ENCODE results near the gene MAPK6. TPM values are rescaled to one million over a fixed set of nuclear protein-coding genes. Genes with fewer than 3 reads are reported as not detected.

The MAPK6 gene
- total RNA-seq, 3 donors from 2014 or later = 47.6 to 86.8 (median 73.9) TPM

- intact Hi-C loops (cut with DNase I, micrococcal nuclease) = no loop called here
- ATAC-seq (no peak), DNase-seq (no peak)
- Histone ChIP-seq H3K36me3 (ENCODE audit: low read depth) (peaks cover 5% of the 10 kb centered on the region), H3K4me3 (no peak overlapping the region), H3K9me3 (no peaks in the 10 kb centered on the region), H3K4me1 (ENCODE audit: low read depth) (no peaks in the 10 kb centered on the region)
- TF ChIP-seq, protein P1, sequence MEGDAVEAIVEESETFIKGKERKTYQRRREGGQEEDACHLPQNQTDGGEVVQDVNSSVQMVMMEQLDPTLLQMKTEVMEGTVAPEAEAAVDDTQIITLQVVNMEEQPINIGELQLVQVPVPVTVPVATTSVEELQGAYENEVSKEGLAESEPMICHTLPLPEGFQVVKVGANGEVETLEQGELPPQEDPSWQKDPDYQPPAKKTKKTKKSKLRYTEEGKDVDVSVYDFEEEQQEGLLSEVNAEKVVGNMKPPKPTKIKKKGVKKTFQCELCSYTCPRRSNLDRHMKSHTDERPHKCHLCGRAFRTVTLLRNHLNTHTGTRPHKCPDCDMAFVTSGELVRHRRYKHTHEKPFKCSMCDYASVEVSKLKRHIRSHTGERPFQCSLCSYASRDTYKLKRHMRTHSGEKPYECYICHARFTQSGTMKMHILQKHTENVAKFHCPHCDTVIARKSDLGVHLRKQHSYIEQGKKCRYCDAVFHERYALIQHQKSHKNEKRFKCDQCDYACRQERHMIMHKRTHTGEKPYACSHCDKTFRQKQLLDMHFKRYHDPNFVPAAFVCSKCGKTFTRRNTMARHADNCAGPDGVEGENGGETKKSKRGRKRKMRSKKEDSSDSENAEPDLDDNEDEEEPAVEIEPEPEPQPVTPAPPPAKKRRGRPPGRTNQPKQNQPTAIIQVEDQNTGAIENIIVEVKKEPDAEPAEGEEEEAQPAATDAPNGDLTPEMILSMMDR (IDR thresholded peaks at IDR 0.05) = no peak
These were observed 39.0 kb downstream of the MAPK6 start for GRCh38 chr15:52057996-52058395.

DNA sequence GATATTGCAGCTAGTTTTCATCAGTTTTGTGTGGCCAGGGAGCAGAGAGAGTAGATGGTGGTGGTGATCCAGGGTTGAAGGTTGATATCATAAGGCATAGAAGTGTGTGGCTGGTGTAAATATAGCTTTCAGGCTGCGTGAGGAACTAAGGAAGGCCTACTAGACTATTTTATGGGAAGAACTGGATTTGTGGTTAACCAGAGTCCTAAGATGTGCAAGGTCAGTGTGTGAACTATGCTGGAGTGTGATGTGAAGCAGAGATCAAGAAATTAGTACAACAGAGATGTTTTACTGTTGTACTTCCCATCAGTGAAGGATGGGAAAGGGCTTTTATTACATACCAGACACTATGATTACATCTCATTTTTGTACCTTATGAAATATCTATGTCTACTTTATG is 41.5 kb downstream of the MAPK6 start:
- no peaks in the 10 kb centered on the region for H3K9me3 ChIP-seq
- H3K4me1 ChIP-seq (ENCODE audit: low read depth) = no peaks in the 10 kb centered on the region
- intact Hi-C loops (cut with DNase I, micrococcal nuclease) = no loop called here
- H3K36me3 ChIP-seq (ENCODE audit: low read depth) = peaks cover 5% of the 10 kb centered on the region
- no peak for DNase-seq
- TF ChIP-seq, protein P1 (IDR thresholded peaks at IDR 0.05) = no peak
- no peak for ATAC-seq
- no peak overlapping the region for H3K4me3 ChIP-seq

DNA sequence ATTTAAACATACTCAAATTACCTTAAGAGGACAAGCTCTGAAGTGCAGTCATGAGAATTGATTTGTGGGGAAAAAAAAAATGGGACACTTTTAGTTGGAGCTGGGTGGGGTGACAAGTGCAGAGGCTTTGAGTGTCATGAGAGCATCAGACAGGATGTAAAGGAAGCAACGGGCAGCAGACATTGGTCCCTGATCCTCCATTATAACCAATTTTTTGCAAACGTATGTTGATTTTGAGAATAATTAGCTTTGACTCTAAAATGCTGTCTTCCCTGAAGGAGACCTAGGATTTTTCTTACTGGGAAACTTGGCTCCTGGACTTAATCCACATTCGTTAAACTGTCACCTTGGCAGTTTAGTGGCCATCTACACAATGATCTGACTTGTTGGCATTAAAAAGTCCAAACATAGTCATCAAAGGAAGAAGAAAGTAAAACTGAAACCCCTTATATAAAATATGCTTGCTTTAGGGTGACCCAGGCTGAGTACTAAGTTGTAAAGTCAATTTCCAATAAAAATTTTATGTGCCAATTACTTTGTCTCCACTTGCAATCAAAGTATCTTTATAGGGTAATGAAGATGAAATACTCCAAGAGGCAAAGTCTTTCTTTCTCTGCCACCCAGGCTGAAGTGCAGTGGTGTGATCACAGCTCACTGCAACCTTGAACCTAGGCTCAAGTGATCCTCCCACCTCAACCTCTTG is 48.0 kb downstream of the MAPK6 start:
- TF ChIP-seq, protein P1 (IDR thresholded peaks at IDR 0.05) = no peak
- ATAC-seq (peak; percentile 69), DNase-seq (peak in 1 of 3 donors; percentile 65)

DNA sequence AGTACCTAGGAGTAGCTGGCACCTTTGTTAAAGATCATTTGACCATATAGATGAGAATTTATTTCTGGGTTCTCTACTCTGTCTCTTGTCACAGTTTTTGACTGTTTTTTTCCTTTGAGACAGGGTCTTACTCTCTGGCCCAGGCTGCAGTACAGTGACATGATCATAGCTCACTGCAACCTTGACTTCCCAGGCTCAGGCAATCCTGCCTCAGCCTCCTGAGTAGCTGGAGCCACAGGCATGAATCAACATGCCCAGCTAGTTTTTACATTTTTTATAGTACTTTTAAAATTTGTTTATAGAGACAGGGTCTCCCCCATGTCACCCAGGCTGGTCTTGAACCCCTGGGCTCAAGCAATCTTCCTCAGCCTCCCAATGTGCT is 48.5 kb downstream of the MAPK6 start:
- Histone ChIP-seq H3K4me3 (no peak overlapping the region), H3K4me1 (ENCODE audit: low read depth) (peaks cover 32% of the 10 kb centered on the region), H3K9me3 (no peaks in the 10 kb centered on the region), H3K36me3 (ENCODE audit: low read depth) (no peaks in the 10 kb centered on the region)
- ATAC-seq = no peak
- no peak for DNase-seq
- intact Hi-C loops (cut with DNase I, micrococcal nuclease) = loop anchor here in 1 of 2 donors (2.0 kb wide), 1 partner anchor 47 kb away; no protein-coding TSS in a partner anchor
- TF ChIP-seq, protein P1 (IDR thresholded peaks at IDR 0.05) = no peak

More for the DNA sequence above, 48.0 kb downstream of the MAPK6 start:
- H3K4me3 ChIP-seq = no peak overlapping the region
- no peaks in the 10 kb centered on the region for H3K36me3 ChIP-seq (ENCODE audit: low read depth)
- intact Hi-C loops (cut with DNase I, micrococcal nuclease) = loop anchor here in 1 of 2 donors (2.0 kb wide), 1 partner anchor 46 kb away; no protein-coding TSS in a partner anchor
- H3K9me3 ChIP-seq = no peaks in the 10 kb centered on the region
- H3K4me1 ChIP-seq (ENCODE audit: low read depth) = peaks cover 27% of the 10 kb centered on the region

DNA sequence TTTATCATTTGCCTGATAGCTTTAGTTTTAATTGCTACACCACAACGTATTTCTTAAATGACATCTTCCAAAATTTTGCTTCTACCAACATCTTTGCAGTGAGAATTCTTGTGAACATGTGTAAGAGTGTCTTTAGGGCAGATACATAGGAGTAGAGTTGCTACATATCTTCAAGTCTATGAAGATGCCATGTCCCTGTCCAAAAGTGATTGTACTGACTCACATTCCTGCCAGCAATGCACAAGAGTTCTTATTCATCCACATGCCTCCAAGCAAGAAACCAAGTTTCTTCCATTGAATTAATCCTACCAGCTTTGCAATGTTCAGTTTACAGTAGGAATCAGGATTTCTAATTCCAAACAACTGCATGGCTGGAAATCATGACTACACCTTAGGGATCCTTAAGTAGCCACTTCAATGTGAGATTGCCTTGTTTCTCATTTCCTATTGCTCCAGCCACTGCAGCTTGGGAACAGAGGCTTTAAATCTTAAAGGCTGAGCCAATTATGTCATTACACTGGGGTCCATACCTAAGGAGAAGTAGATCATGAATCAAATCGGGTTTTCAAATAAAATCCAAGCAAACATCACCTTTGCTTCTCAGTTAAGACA is 49.1 kb downstream of the MAPK6 start:
- H3K36me3 ChIP-seq (ENCODE audit: low read depth) = no peaks in the 10 kb centered on the region
- no peak overlapping the region for H3K4me3 ChIP-seq
- no peaks in the 10 kb centered on the region for H3K9me3 ChIP-seq
- intact Hi-C loops (cut with DNase I, micrococcal nuclease) = no loop called here
- TF ChIP-seq, protein P1 (IDR thresholded peaks at IDR 0.05) = no peak
- DNase-seq (no peak), ATAC-seq (no peak)
- peaks cover 32% of the 10 kb centered on the region for H3K4me1 ChIP-seq (ENCODE audit: low read depth)
